ENCODE measurements around the gene CLASP1.
"Not testable (repeated sequence)": the region's sequence is repeated elsewhere in the genome, so short reads cannot be mapped to it uniquely, and the experiment has no call there.

The CLASP1 gene

GRCh38 chr2:121307048-121307447 lies 342.2 kb downstream of the CLASP1 start:
- TF ChIP-seq CTCF (conservative IDR thresholded peaks at IDR 0.05; ENCODE audit: low read depth, low read length), result no peak
- no peak overlapping the region for H3K27ac ChIP-seq
- H3K4me3 ChIP-seq (IDR thresholded peaks at IDR 0.05; ENCODE audit: insufficient read depth, low read depth, low read length), result no peak overlapping the region
- no peaks in the 10 kb centered on the region for H4K20me1 ChIP-seq (ENCODE audit: insufficient read depth)
- H2AFZ ChIP-seq (ENCODE audit: low read depth), result no peak overlapping the region
- no peaks in the 10 kb centered on the region for H3K4me1 ChIP-seq (ENCODE audit: low read depth, poor library complexity, severe bottlenecking)
- no peaks in the 10 kb centered on the region for H3K36me3 ChIP-seq (ENCODE audit: insufficient read depth)
- no peak overlapping the region for H3K4me2 ChIP-seq
- no peak overlapping the region for H3K9ac ChIP-seq
- H3K27me3 ChIP-seq (ENCODE audit: insufficient read depth, low read depth), result no peaks in the 10 kb centered on the region
- no peaks in the 10 kb centered on the region for H3K79me2 ChIP-seq (ENCODE audit: insufficient read depth, low read depth)

GRCh38 chr2:121304941-121305340 lies 344.3 kb downstream of the CLASP1 start:
- Histone ChIP-seq H3K27me3 (ENCODE audit: insufficient read depth, low read depth) (no peaks in the 10 kb centered on the region), H3K9ac (no peak overlapping the region), H3K4me3 (IDR thresholded peaks at IDR 0.05; ENCODE audit: insufficient read depth, low read depth, low read length) (no peak overlapping the region), H3K4me2 (no peak overlapping the region), H3K36me3 (ENCODE audit: insufficient read depth) (no peaks in the 10 kb centered on the region), H3K4me1 (ENCODE audit: low read depth, poor library complexity, severe bottlenecking) (no peaks in the 10 kb centered on the region), H4K20me1 (ENCODE audit: insufficient read depth) (no peaks in the 10 kb centered on the region), H3K79me2 (ENCODE audit: insufficient read depth, low read depth) (no peaks in the 10 kb centered on the region), H2AFZ (ENCODE audit: low read depth) (no peak overlapping the region), H3K27ac (no peak overlapping the region)
- no peak for TF ChIP-seq CTCF (conservative IDR thresholded peaks at IDR 0.05; ENCODE audit: low read depth, low read length)

- Histone ChIP-seq H3K79me2 (ENCODE audit: insufficient read depth, low read depth) (no peaks in the 10 kb centered on the region), H3K36me3 (ENCODE audit: insufficient read depth) (no peaks in the 10 kb centered on the region), H3K4me3 (IDR thresholded peaks at IDR 0.05; ENCODE audit: insufficient read depth, low read depth, low read length) (no peak overlapping the region), H3K4me1 (ENCODE audit: low read depth, poor library complexity, severe bottlenecking) (no peaks in the 10 kb centered on the region), H3K27me3 (ENCODE audit: insufficient read depth, low read depth) (no peaks in the 10 kb centered on the region), H3K9ac (no peak overlapping the region), H3K4me2 (no peak overlapping the region), H2AFZ (ENCODE audit: low read depth) (no peak overlapping the region), H4K20me1 (ENCODE audit: insufficient read depth) (no peaks in the 10 kb centered on the region), H3K27ac (no peak overlapping the region)
- no peak for TF ChIP-seq CTCF (conservative IDR thresholded peaks at IDR 0.05; ENCODE audit: low read depth, low read length)
Observed at GRCh38 chr2:121303531-121304263, 345.6 kb downstream of the CLASP1 start.

GRCh38 chr2:121301190-121301589 lies 348.1 kb downstream of the CLASP1 start:
- not testable (repeated sequence) for H3K9ac ChIP-seq; H3K27ac ChIP-seq; H3K79me2 ChIP-seq (ENCODE audit: insufficient read depth, low read depth); H4K20me1 ChIP-seq (ENCODE audit: insufficient read depth); H2AFZ ChIP-seq (ENCODE audit: low read depth); H3K4me2 ChIP-seq; H3K4me1 ChIP-seq (ENCODE audit: low read depth, poor library complexity, severe bottlenecking); H3K4me3 ChIP-seq (IDR thresholded peaks at IDR 0.05; ENCODE audit: insufficient read depth, low read depth, low read length); H3K36me3 ChIP-seq (ENCODE audit: insufficient read depth); H3K27me3 ChIP-seq (ENCODE audit: insufficient read depth, low read depth)

- no peak overlapping the region for H3K4me2 ChIP-seq
- H3K79me2 ChIP-seq (ENCODE audit: insufficient read depth, low read depth), result no peaks in the 10 kb centered on the region
- H3K4me3 ChIP-seq (IDR thresholded peaks at IDR 0.05; ENCODE audit: insufficient read depth, low read depth, low read length), result no peak overlapping the region
- no peaks in the 10 kb centered on the region for H3K36me3 ChIP-seq (ENCODE audit: insufficient read depth)
- H4K20me1 ChIP-seq (ENCODE audit: insufficient read depth), result no peaks in the 10 kb centered on the region
- no peaks in the 10 kb centered on the region for H3K27me3 ChIP-seq (ENCODE audit: insufficient read depth, low read depth)
- H2AFZ ChIP-seq (ENCODE audit: low read depth), result no peak overlapping the region
- no peak overlapping the region for H3K27ac ChIP-seq
- H3K9ac ChIP-seq, result no peak overlapping the region
- no peaks in the 10 kb centered on the region for H3K4me1 ChIP-seq (ENCODE audit: low read depth, poor library complexity, severe bottlenecking)
- TF ChIP-seq CTCF (conservative IDR thresholded peaks at IDR 0.05; ENCODE audit: low read depth, low read length), result no peak
Observed at GRCh38 chr2:121298476-121298875, 350.8 kb downstream of the CLASP1 start.

GRCh38 chr2:121297866-121298265 lies 351.4 kb downstream of the CLASP1 start:
- H3K4me3 ChIP-seq (IDR thresholded peaks at IDR 0.05; ENCODE audit: insufficient read depth, low read depth, low read length); H3K4me2 ChIP-seq; H3K79me2 ChIP-seq (ENCODE audit: insufficient read depth, low read depth); H3K9ac ChIP-seq; H3K4me1 ChIP-seq (ENCODE audit: low read depth, poor library complexity, severe bottlenecking); H3K27me3 ChIP-seq (ENCODE audit: insufficient read depth, low read depth); H4K20me1 ChIP-seq (ENCODE audit: insufficient read depth); H2AFZ ChIP-seq (ENCODE audit: low read depth); H3K36me3 ChIP-seq (ENCODE audit: insufficient read depth); H3K27ac ChIP-seq: not testable (repeated sequence)

Measured in KMS-11 (cell line).